DMS153 treated with DMSO at 0.1 percent for 48 hours (cell line): ENCODE data around the gene HLCS.
A peak's percentile ranks its signal among the peaks of the same experiment; 100 is the strongest.

Source experiments
- DNase-seq: peaks from one replicate; lab custom pipeline; 2025; ENCODE audit not compliant: unreplicated experiment; lab: John Stamatoyannopoulos, UW

HLCS gene

GRCh38 chr21:36784947-36785346, 181.5 kb downstream of the HLCS start:
- no peak for DNase-seq

GRCh38 chr21:36783612-36784374, 182.7 kb downstream of the HLCS start:
- no peak for DNase-seq

GRCh38 chr21:36780861-36781260, 185.6 kb downstream of the HLCS start:
- DNase-seq, result no peak

- no peak for DNase-seq
These were observed 189.4 kb downstream of the HLCS start for GRCh38 chr21:36776981-36777617.

- no peak for DNase-seq
These were observed 192.5 kb downstream of the HLCS start for GRCh38 chr21:36773995-36774394.

GRCh38 chr21:36773117-36773516, 193.4 kb downstream of the HLCS start:
- no peak for DNase-seq

- DNase-seq, result peak; percentile 17
These were observed 197.2 kb downstream of the HLCS start for GRCh38 chr21:36769051-36769839.

GRCh38 chr21:36768496-36768895, 198.0 kb downstream of the HLCS start:
- DNase-seq, result no peak

GRCh38 chr21:36767096-36767495, 199.4 kb downstream of the HLCS start:
- DNase-seq, result no peak

GRCh38 chr21:36766511-36766910, 200.0 kb downstream of the HLCS start:
- DNase-seq, result no peak

- DNase-seq, result no peak
These were observed 201.2 kb downstream of the HLCS start for GRCh38 chr21:36765229-36765628.

GRCh38 chr21:36763305-36763704, 203.2 kb downstream of the HLCS start:
- no peak for DNase-seq

- no peak for DNase-seq
These were observed 203.8 kb downstream of the HLCS start for GRCh38 chr21:36762642-36763041.

GRCh38 chr21:36761685-36762084, 204.8 kb downstream of the HLCS start:
- no peak for DNase-seq

- no peak for DNase-seq
These were observed 207.0 kb downstream of the HLCS start for GRCh38 chr21:36759348-36760083.

GRCh38 chr21:36757196-36757595, 209.3 kb downstream of the HLCS start:
- no peak for DNase-seq

GRCh38 chr21:36756527-36756926, 209.9 kb downstream of the HLCS start:
- no peak for DNase-seq

- no peak for DNase-seq
These were observed 212.1 kb downstream of the HLCS start for GRCh38 chr21:36754241-36754898.

GRCh38 chr21:36753556-36753955, 212.9 kb downstream of the HLCS start:
- no peak for DNase-seq

- DNase-seq, result no peak
These were observed 215.1 kb downstream of the HLCS start for GRCh38 chr21:36751383-36751782.

GRCh38 chr21:36750576-36750959, 215.9 kb downstream of the HLCS start:
- DNase-seq, result no peak
